HUES6 (cell line): Measurements from ENCODE around the gene CD38.
"Not testable (repeated sequence)": the region's sequence is repeated elsewhere in the genome, so short reads cannot be mapped to it uniquely, and the experiment has no call there.

Experiments used
- H3K27ac ChIP-seq: 2 replicates; pipeline ENCODE4 v1.7.0; 2013; ENCODE audit warnings: low read depth, mild to moderate bottlenecking, low read length, inconsistent platforms
- H3K27me3 ChIP-seq: 2 replicates; pipeline ENCODE4 v1.6.1; 2013; ENCODE audit warnings: low read length; ENCODE audit not compliant: control insufficient read depth, insufficient read depth
- H3K36me3 ChIP-seq: 2 replicates; pipeline ENCODE4 v1.6.1; 2013; ENCODE audit warnings: low read length; ENCODE audit not compliant: control insufficient read depth, insufficient read depth
- H3K4me1 ChIP-seq: 2 replicates; pipeline ENCODE4 v1.6.1; 2013; ENCODE audit warnings: low read length; ENCODE audit not compliant: control insufficient read depth, insufficient read depth
- H3K4me3 ChIP-seq: 2 replicates; pipeline ENCODE4 v1.5.1; 2013; ENCODE audit warnings: low read depth, low read length
- H3K9ac ChIP-seq: one replicate; pipeline ENCODE4 v1.6.1; 2013; ENCODE audit warnings: mild to moderate bottlenecking, low read length
- H3K9me3 ChIP-seq: 2 replicates; pipeline ENCODE4 v1.6.1; 2013; ENCODE audit warnings: low read depth, low read length; ENCODE audit not compliant: control insufficient read depth, insufficient read depth

The CD38 gene

DNA sequence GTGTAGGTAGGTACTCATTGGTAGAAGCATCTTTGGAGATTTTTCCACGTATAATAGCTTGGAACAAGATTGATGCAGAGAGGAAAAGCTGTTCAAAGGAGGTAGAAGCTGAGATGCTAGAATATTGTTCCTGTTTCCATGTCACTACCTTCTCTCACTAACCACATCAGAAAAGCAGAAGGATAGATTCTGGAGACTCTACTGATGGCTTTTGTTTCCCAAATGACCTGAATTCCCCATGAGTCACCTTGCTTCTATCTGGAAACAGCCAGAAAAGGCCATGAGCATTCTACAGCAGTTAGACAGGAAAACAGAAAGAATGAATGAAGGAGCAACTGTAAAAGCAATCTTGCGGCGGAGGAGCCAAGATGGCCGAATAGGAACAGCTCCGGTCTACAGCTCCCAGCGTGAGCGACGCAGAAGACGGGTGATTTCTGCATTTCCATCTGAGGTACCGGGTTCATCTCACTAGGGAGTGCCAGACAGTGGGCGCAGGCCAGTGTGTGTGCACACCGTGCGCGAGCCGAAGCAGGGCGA is 63.1 kb downstream of the CD38 start:
- H3K36me3 ChIP-seq, H3K4me1 ChIP-seq, H3K27me3 ChIP-seq, H3K27ac ChIP-seq, H3K9ac ChIP-seq, H3K9me3 ChIP-seq, H3K4me3 ChIP-seq: not testable (repeated sequence)

DNA sequence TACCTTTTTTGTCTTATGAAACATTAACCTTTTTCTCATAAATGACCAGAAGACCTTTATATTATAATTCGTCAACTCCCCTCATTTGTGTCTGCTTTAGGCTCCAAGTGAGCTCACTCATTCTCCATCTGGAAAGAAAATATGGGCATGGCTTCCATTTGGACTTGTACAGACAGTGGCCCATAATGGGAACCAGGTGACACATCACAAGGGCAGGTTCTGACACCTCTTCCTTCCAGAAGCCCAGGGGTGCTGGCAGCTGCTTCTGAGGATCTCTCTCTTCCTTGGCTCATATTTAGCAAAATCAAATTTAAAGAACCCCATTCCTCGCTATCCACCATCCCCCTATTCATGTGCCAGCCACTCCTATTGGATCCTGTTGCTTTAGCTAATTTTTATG is 69.6 kb downstream of the CD38 start:
- Histone ChIP-seq H3K27ac (no peak overlapping the region), H3K4me3 (no peak overlapping the region), H3K9me3 (peaks cover 5% of the 10 kb centered on the region; the same call in 1 of the 2 replicates), H3K9ac (no peak overlapping the region), H3K36me3 (no peaks in the 10 kb centered on the region), H3K4me1 (no peaks in the 10 kb centered on the region), H3K27me3 (no peaks in the 10 kb centered on the region)

DNA sequence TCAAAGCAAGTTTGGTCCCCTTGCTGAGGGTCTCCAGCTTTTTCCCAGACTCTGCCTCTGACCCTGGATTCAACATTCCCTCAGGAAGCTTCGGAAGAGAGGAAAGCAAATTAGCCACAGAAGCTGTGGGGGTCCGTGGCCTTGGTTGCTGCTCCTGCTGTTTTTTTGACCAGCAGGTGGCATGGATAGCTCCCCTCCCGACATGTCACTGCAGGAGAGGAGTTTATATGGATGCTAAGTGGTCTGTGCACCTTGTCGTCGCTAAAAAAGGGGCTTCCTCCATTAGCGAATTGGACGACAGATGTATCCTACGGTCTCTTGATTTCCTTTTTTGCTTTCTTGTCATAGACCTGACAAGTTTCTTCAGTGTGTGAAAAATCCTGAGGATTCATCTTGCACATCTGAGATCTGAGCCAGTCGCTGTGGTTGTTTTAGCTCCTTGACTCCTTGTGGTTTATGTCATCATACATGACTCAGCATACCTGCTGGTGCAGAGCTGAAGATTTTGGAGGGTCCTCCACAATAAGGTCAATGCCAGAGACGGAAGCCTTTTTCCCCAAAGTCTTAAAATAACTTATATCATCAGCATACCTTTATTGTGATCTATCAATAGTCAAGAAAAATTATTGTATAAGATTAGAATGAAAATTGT is 70.2 kb downstream of the CD38 start:
- H3K27ac ChIP-seq, result no peak overlapping the region
- no peaks in the 10 kb centered on the region for H3K4me1 ChIP-seq
- H3K4me3 ChIP-seq, result no peak overlapping the region
- no peak overlapping the region for H3K9ac ChIP-seq
- H3K36me3 ChIP-seq, result no peaks in the 10 kb centered on the region
- H3K27me3 ChIP-seq, result no peaks in the 10 kb centered on the region
- peaks cover 5% of the 10 kb centered on the region; the same call in 1 of the 2 replicates for H3K9me3 ChIP-seq

DNA sequence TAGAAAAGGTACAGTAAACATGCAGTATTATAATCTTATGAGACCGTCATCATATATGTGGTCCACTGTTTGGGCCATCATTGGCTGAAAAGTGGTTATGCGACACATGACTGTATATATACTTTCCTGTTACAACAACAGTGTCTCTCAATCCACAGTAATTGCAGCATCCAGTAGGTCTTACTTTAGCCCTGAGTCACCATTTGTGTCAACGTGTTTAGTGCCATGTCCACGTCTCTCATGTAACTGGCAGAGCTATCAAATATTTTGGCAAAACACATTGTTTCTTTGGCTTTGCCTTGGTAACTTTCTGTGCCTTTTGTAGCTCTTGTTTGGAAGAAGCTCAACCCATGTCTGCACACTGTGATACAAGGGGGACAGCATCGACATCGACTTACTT is 73.8 kb downstream of the CD38 start:
- H3K27me3 ChIP-seq, result no peaks in the 10 kb centered on the region
- no peak overlapping the region for H3K9ac ChIP-seq
- peaks cover 5% of the 10 kb centered on the region; the same call in 1 of the 2 replicates for H3K9me3 ChIP-seq
- no peak overlapping the region for H3K4me3 ChIP-seq
- H3K27ac ChIP-seq, result no peak overlapping the region
- no peaks in the 10 kb centered on the region for H3K4me1 ChIP-seq
- no peaks in the 10 kb centered on the region for H3K36me3 ChIP-seq

DNA sequence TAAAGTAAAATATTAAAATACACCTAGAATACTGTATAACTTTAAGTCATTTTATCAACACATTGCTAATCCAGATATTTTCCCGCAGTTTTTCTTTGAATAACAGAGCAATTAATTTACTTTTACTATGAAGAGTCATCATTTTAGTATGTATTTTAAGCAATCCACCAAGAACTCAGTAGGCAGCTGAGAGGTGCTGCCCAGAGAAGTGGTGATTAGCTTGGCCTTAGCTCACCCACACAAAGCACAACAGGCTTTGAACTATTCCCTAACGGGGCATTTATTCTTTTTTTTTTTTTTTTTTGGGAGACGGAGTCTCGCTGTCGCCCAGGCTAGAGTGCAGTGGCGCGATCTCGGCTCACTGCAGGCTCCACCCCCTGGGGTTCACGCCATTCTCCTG is 74.4 kb downstream of the CD38 start:
- H3K4me3 ChIP-seq, result no peak overlapping the region
- H3K27me3 ChIP-seq, result no peaks in the 10 kb centered on the region
- peaks cover 5% of the 10 kb centered on the region; the same call in 1 of the 2 replicates for H3K9me3 ChIP-seq
- no peaks in the 10 kb centered on the region for H3K36me3 ChIP-seq
- H3K27ac ChIP-seq, result no peak overlapping the region
- no peaks in the 10 kb centered on the region for H3K4me1 ChIP-seq
- no peak overlapping the region for H3K9ac ChIP-seq

DNA sequence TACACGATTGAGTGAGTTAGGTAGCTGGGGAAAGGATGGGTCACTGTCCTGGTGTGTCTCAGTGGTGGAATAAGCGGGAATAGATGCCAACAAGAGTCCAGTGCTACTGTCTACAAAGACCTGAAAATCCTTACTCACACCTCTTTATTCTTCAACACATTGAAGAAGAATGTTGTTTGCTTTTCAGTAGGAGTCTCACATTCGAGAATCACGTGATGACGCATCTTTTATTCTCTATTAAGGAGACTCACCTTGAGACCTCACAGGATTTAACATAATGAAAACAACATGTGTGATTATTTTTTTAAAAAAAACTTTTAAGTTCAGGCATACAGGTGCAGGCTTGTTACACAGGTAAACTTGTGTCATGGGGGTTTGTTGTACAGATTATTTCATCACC is 75.2 kb downstream of the CD38 start:
- H3K27me3 ChIP-seq, result no peaks in the 10 kb centered on the region
- no peaks in the 10 kb centered on the region for H3K9me3 ChIP-seq
- no peak overlapping the region for H3K27ac ChIP-seq
- H3K4me1 ChIP-seq, result no peaks in the 10 kb centered on the region
- no peak overlapping the region for H3K9ac ChIP-seq
- no peaks in the 10 kb centered on the region for H3K36me3 ChIP-seq
- H3K4me3 ChIP-seq, result no peak overlapping the region

GRCh38 chr4:15855804-15856475 is 77.8 kb downstream of the CD38 start:
- no peak overlapping the region for H3K9ac ChIP-seq
- H3K27me3 ChIP-seq, result no peaks in the 10 kb centered on the region
- no peaks in the 10 kb centered on the region for H3K9me3 ChIP-seq
- no peaks in the 10 kb centered on the region for H3K36me3 ChIP-seq
- H3K27ac ChIP-seq, result no peak overlapping the region
- H3K4me1 ChIP-seq, result no peaks in the 10 kb centered on the region
- no peak overlapping the region for H3K4me3 ChIP-seq

- H3K9ac ChIP-seq, H3K27me3 ChIP-seq, H3K36me3 ChIP-seq, H3K9me3 ChIP-seq, H3K4me3 ChIP-seq, H3K4me1 ChIP-seq, H3K27ac ChIP-seq: not testable (repeated sequence)
Measured at GRCh38 chr4:15861198-15861597, 83.1 kb downstream of the CD38 start.

GRCh38 chr4:15864651-15865566 is 86.8 kb downstream of the CD38 start:
- Histone ChIP-seq H3K36me3 (no peaks in the 10 kb centered on the region), H3K9ac (no peak overlapping the region), H3K4me1 (no peaks in the 10 kb centered on the region), H3K4me3 (no peak overlapping the region), H3K9me3 (no peaks in the 10 kb centered on the region), H3K27me3 (no peaks in the 10 kb centered on the region), H3K27ac (no peak overlapping the region)

GRCh38 chr4:15868111-15868510 is 90.0 kb downstream of the CD38 start:
- H3K36me3 ChIP-seq, result no peaks in the 10 kb centered on the region
- no peak overlapping the region for H3K9ac ChIP-seq
- no peak overlapping the region for H3K27ac ChIP-seq
- no peaks in the 10 kb centered on the region for H3K9me3 ChIP-seq
- H3K4me1 ChIP-seq, result no peaks in the 10 kb centered on the region
- H3K4me3 ChIP-seq, result no peak overlapping the region
- H3K27me3 ChIP-seq, result no peaks in the 10 kb centered on the region
